HCT116 (cell line): ENCODE data around the gene EIF2D. TPM values are rescaled to one million over a fixed set of nuclear protein-coding genes. Genes with fewer than 3 reads are reported as not detected.

Source experiments
- ATAC-seq: fragments of 200-7000 bp; cut with Tn5 transposase; 2 replicates; pipeline ENCODE4 v1.9.1; 2020; ENCODE audit warnings: mild to moderate bottlenecking, moderate library complexity
- BruUV-seq: library from RNA; stranded (reverse); fragments of 400-500 nt; replicated peaks from 2 replicates; lab custom pipeline; 2021; lab: Mats Ljungman, UMichigan
- CTCF ChIA-PET: fragments of 300-600 bp; sonication (Branson Sonifier 250); formaldehyde crosslinking; loops from one replicate; lab custom pipeline; 2021; ENCODE audit warnings: antibody characterized with exemption; lab: Charles Lee
- POLR2A ChIA-PET: fragments of 300-600, 350-600 bp; sonication (Branson Sonifier 250); formaldehyde crosslinking; loops from one replicate; lab custom pipeline; 2021; ENCODE audit warnings: antibody characterized with exemption; lab: Charles Lee
- RAD21 ChIA-PET, 2 experiments: fragments of 300-600 bp; sonication (Branson Sonifier 250); formaldehyde crosslinking; loops; one replicate each; lab custom pipeline; 2023; ENCODE audit warnings: low total read pairs in 2 of 2; ENCODE audit not compliant: uncharacterized antibody in 2 of 2, unreplicated experiment in 2 of 2, low non-redundant PET in 1 of 2; lab: Charles Lee
- DNase-seq: peaks from one replicate; pipeline ENCODE4 v3.0.0-alpha.2; 2010; ENCODE audit warnings: low read depth, low spot score
- H2AFZ ChIP-seq: fragments of 200-600 bp; shearing (Covaris generic), sonication (generic); 2 replicates; pipeline ENCODE4 v1.6.1; 2017; ENCODE audit warnings: low read depth, mixed run types, mixed read lengths, antibody characterized with exemption, low read length; ENCODE audit not compliant: poor library complexity, severe bottlenecking
- H3K27ac ChIP-seq: 2 replicates; pipeline ENCODE4 v1.5.1; 2012; ENCODE audit warnings: low read depth, low read length
- H3K27me3 ChIP-seq: fragments of 200-600 bp; sonication (generic); 2 replicates; pipeline ENCODE4 v1.6.1; 2016; ENCODE audit warnings: mixed run types, low read length, mixed read lengths; ENCODE audit not compliant: insufficient read depth
- H3K36me3 ChIP-seq, 2 experiments: fragments of 200-500 bp in 1 of 2; fragments of 200-600 bp in 1 of 2; sonication (Bioruptor generic) in 1 of 2; sonication (generic) in 1 of 2; 2 replicates each; pipeline versions ENCODE4 v1.5.1 to v1.6.1; 2014 to 2016; ENCODE audit warnings: low read length in 2 of 2, inconsistent platforms in 1 of 2, mixed read lengths in 1 of 2, mixed run types in 1 of 2; ENCODE audit not compliant: insufficient read depth in 2 of 2, control insufficient read depth in 1 of 2
- H3K4me1 ChIP-seq, 2 experiments: fragments of 200-600 bp in 1 of 2; sonication (generic) in 1 of 2; 2 replicates each; pipeline versions ENCODE4 v1.5.1 to v1.6.1; 2012 to 2017; ENCODE audit warnings: low read length in 2 of 2, inconsistent platforms in 1 of 2, mild to moderate bottlenecking in 1 of 2, mixed read lengths in 1 of 2, mixed run types in 1 of 2, moderate library complexity in 1 of 2; ENCODE audit not compliant: insufficient read depth in 2 of 2, control insufficient read depth in 1 of 2
- H3K4me2 ChIP-seq: fragments of 200-600 bp; sonication (generic); 2 replicates; pipeline ENCODE4 v1.6.1; 2017; ENCODE audit warnings: mixed run types, low read length, mixed read lengths
- H3K4me3 ChIP-seq, 2 experiments: fragments of 200-600 bp in 1 of 2; sonication (generic) in 1 of 2; replicated peaks in 1 of 2; 2 replicates each; pipeline ENCODE4 v1.5.1; 2011 to 2016; ENCODE audit warnings: low read length in 2 of 2, control low read depth in 1 of 2, low read depth in 1 of 2, mild to moderate bottlenecking in 1 of 2, mixed read lengths in 1 of 2, mixed run types in 1 of 2
- H3K79me2 ChIP-seq: fragments of 200-600 bp; sonication (generic); 2 replicates; pipeline ENCODE4 v1.6.1; 2017; ENCODE audit warnings: mild to moderate bottlenecking, mixed run types, low read length, moderate library complexity, mixed read lengths; ENCODE audit not compliant: insufficient read depth
- H3K9ac ChIP-seq: fragments of 200-600 bp; sonication (generic); 2 replicates; pipeline ENCODE4 v1.6.1; 2016; ENCODE audit warnings: low read length, mixed read lengths
- H3K9me2 ChIP-seq: fragments of 200-600 bp; sonication (generic), shearing (Covaris generic); 2 replicates; pipeline ENCODE4 v1.6.1; 2017; ENCODE audit warnings: mixed run types, mild to moderate bottlenecking, moderate library complexity; ENCODE audit not compliant: insufficient read depth
- H3K9me3 ChIP-seq, 2 experiments: fragments of 200-500 bp in 1 of 2; fragments of 200-600 bp in 1 of 2; sonication (Bioruptor generic) in 1 of 2; sonication (generic) in 1 of 2; 2 replicates each; pipeline ENCODE4 v1.6.1; 2014 to 2017; ENCODE audit warnings: low read length in 2 of 2, mixed read lengths in 2 of 2, inconsistent platforms in 1 of 2, low read depth in 1 of 2, mild to moderate bottlenecking in 1 of 2, mixed run types in 1 of 2, moderate library complexity in 1 of 2; ENCODE audit not compliant: control insufficient read depth in 1 of 2, insufficient read depth in 1 of 2
- H4K20me1 ChIP-seq: fragments of 200-600 bp; sonication (generic), shearing (Covaris generic); 2 replicates; pipeline ENCODE4 v1.6.1; 2017; ENCODE audit warnings: mixed run types, mild to moderate bottlenecking, moderate library complexity; ENCODE audit not compliant: insufficient read depth
- CBX3 ChIP-seq: IDR thresholded peaks from 2 replicates; pipeline ENCODE4 v1.6.1; 2012; ENCODE audit warnings: low read depth
- CEBPB ChIP-seq: IDR thresholded peaks from 2 replicates; pipeline ENCODE4 v1.6.1; 2012; ENCODE audit warnings: low read depth
- ELF1 ChIP-seq: IDR thresholded peaks from 2 replicates; pipeline ENCODE4 v1.6.1; 2012; ENCODE audit warnings: low read depth, borderline replicate concordance
- EZH2 ChIP-seq: fragments of 200-600 bp; sonication (generic); IDR thresholded peaks from 2 replicates; pipeline ENCODE4 v1.6.1; 2017; ENCODE audit warnings: antibody characterized with exemption, mixed run types
- EZH2phosphoT487 ChIP-seq: fragments of 200-600 bp; IDR thresholded peaks from 2 replicates; pipeline ENCODE4 v1.6.1; 2018; ENCODE audit warnings: antibody characterized with exemption, borderline replicate concordance
- FOSL1 ChIP-seq: IDR thresholded peaks from 2 replicates; pipeline ENCODE4 v1.6.1; 2012; ENCODE audit warnings: low read depth
- JUND ChIP-seq: IDR thresholded peaks from 2 replicates; pipeline ENCODE4 v1.6.1; 2012
- POLR2AphosphoS5 ChIP-seq: IDR thresholded peaks from 2 replicates; pipeline ENCODE4 v1.6.1; 2011; ENCODE audit warnings: mild to moderate bottlenecking, low read depth, low read length, moderate library complexity
- RAD21 ChIP-seq: IDR thresholded peaks from 2 replicates; pipeline ENCODE4 v1.6.1; 2012; ENCODE audit warnings: low read depth, mild to moderate bottlenecking
- SIN3A ChIP-seq: IDR thresholded peaks from 2 replicates; pipeline ENCODE4 v1.6.1; 2012; ENCODE audit warnings: low read depth
- TCF7L2 ChIP-seq: IDR thresholded peaks from 2 replicates; pipeline ENCODE4 v1.7.0; 2011; ENCODE audit warnings: borderline replicate concordance, inconsistent platforms; ENCODE audit not compliant: insufficient read depth, insufficient read length; ENCODE audit errors: extremely low read depth
- ZFX ChIP-seq: fragments of 450-650 bp; IDR thresholded peaks from 2 replicates; pipeline ENCODE4 v1.6.1; 2017
- ZNF274 ChIP-seq: fragments of 200-500 bp; sonication (Bioruptor generic); IDR thresholded peaks from 2 replicates; pipeline ENCODE4 v1.6.1; 2014; ENCODE audit warnings: mild to moderate bottlenecking, low read depth, low read length, inconsistent platforms
- intact Hi-C: fragments of 100-400 bp; cut with micrococcal nuclease; formaldehyde crosslinking; loops from 2 replicates; pipeline ENCODE4 v1.10.0; 2022
- total RNA-seq: library from RNA; stranded (reverse); gene quantifications from one replicate; pipeline ENCODE4 v1.2.1, GENCODE V29; 2021; ENCODE audit not compliant: unreplicated experiment
- TF ChIP-seq, protein P1 (sequence below): IDR thresholded peaks from 2 replicates; pipeline ENCODE4 v1.6.1; 2012
- TF ChIP-seq, protein P2 (sequence below): IDR thresholded peaks from 2 replicates; pipeline ENCODE4 v1.6.1; 2012
- TF ChIP-seq, protein P3 (sequence below): IDR thresholded peaks from 2 replicates; pipeline ENCODE4 v1.6.1; 2012; ENCODE audit warnings: low read depth

EIF2D gene
- total RNA-seq, 1 experiment from 2014 or later: 54.8 TPM

DNA sequence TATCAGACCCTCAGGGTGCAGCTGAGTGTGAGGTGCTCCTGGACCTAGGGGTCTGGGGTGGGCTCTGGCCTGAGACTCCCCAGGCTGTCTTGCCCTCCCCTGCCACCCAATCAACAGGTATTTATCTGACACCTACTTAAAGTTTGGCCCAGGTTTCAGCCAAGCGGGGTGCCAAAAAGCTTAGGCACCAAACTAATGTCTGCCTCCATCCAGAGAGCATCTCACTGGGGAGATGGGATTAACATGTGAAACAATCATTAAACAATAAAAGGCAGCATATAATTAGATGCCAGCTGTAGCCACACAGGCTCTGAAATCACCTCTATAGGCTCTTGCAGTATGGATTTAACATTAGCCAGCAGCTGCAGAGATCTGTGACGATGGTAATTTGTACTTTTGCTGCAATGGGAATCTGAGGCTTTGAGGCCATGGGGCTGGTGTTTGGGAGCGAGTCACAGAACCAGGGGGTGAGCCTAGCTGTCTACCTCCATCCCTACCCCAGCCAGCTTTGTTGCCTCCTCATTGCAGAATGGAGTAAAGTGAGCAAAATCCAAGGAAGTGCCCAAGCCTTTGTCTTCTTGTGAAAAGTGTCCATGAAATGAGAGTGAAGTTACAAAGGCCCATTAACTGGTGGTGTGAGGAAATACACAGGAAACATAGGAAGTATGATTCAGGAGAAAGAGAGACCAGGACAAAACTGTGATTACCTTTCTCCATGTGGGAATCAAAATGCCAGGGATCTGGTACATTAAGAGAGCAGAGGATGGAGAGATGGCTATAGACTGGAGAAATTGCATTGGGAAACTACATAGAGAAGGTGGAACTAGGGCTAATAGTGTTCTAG, 36.1 kb downstream of the EIF2D start:
- no peaks in the 10 kb centered on the region for H3K27me3 ChIP-seq
- H3K9ac ChIP-seq: no peak overlapping the region
- H3K4me1 ChIP-seq: no peaks in the 10 kb centered on the region
- no peak for TF ChIP-seq JUND
- TF ChIP-seq, protein P1, sequence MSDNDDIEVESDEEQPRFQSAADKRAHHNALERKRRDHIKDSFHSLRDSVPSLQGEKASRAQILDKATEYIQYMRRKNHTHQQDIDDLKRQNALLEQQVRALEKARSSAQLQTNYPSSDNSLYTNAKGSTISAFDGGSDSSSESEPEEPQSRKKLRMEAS: no peak
- no peak for TF ChIP-seq RAD21
- no peak for TF ChIP-seq ZNF274
- TF ChIP-seq, protein P2, sequence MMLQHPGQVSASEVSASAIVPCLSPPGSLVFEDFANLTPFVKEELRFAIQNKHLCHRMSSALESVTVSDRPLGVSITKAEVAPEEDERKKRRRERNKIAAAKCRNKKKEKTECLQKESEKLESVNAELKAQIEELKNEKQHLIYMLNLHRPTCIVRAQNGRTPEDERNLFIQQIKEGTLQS: no peak
- no peak for TF ChIP-seq EZH2
- no peak for TF ChIP-seq SIN3A
- TF ChIP-seq TCF7L2: no peak
- TF ChIP-seq CBX3: no peak
- no peak for TF ChIP-seq POLR2AphosphoS5
- no peak for TF ChIP-seq ELF1
- TF ChIP-seq EZH2phosphoT487: no peak
- TF ChIP-seq CEBPB: no peak
- no peak for TF ChIP-seq ZFX
- TF ChIP-seq, protein P3, sequence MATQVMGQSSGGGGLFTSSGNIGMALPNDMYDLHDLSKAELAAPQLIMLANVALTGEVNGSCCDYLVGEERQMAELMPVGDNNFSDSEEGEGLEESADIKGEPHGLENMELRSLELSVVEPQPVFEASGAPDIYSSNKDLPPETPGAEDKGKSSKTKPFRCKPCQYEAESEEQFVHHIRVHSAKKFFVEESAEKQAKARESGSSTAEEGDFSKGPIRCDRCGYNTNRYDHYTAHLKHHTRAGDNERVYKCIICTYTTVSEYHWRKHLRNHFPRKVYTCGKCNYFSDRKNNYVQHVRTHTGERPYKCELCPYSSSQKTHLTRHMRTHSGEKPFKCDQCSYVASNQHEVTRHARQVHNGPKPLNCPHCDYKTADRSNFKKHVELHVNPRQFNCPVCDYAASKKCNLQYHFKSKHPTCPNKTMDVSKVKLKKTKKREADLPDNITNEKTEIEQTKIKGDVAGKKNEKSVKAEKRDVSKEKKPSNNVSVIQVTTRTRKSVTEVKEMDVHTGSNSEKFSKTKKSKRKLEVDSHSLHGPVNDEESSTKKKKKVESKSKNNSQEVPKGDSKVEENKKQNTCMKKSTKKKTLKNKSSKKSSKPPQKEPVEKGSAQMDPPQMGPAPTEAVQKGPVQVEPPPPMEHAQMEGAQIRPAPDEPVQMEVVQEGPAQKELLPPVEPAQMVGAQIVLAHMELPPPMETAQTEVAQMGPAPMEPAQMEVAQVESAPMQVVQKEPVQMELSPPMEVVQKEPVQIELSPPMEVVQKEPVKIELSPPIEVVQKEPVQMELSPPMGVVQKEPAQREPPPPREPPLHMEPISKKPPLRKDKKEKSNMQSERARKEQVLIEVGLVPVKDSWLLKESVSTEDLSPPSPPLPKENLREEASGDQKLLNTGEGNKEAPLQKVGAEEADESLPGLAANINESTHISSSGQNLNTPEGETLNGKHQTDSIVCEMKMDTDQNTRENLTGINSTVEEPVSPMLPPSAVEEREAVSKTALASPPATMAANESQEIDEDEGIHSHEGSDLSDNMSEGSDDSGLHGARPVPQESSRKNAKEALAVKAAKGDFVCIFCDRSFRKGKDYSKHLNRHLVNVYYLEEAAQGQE: no peak
- TF ChIP-seq FOSL1: no peak
- BruUV-seq: no TSS peak
- POLR2A ChIA-PET: interaction anchor here (0.5 kb wide), 1 partner anchor 31 kb away, joined by 4 read pairs; no protein-coding TSS in a partner anchor
- no peaks in the 10 kb centered on the region for H3K9me3 ChIP-seq
- RAD21 ChIA-PET: no interaction called here
- ATAC-seq (no peak), DNase-seq (no peak)
- intact Hi-C loops: no loop called here
- no peaks in the 10 kb centered on the region for H3K9me2 ChIP-seq
- no peak overlapping the region for H3K4me2 ChIP-seq
- no peaks in the 10 kb centered on the region for H3K79me2 ChIP-seq
- no peak overlapping the region for H3K4me3 ChIP-seq
- H3K36me3 ChIP-seq: no peaks in the 10 kb centered on the region
- no peak overlapping the region for H3K27ac ChIP-seq
- CTCF ChIA-PET: interaction anchor here (1.6 kb wide), 1 partner anchor 96 kb away, joined by 4 read pairs; no protein-coding TSS in a partner anchor
- H2AFZ ChIP-seq: no peak overlapping the region
- no peaks in the 10 kb centered on the region for H4K20me1 ChIP-seq
